GM18526 (cell line): ENCODE data around the gene CD33.
"Not testable (repeated sequence)": the region's sequence is repeated elsewhere in the genome, so short reads cannot be mapped to it uniquely, and the experiment has no call there.

Experiments
- POLR2A ChIP-seq: IDR thresholded peaks from 3 replicates; pipeline ENCODE4 v1.6.1; 2011; ENCODE audit not compliant: insufficient read length; ENCODE audit errors: extremely low read depth

The CD33 gene

DNA sequence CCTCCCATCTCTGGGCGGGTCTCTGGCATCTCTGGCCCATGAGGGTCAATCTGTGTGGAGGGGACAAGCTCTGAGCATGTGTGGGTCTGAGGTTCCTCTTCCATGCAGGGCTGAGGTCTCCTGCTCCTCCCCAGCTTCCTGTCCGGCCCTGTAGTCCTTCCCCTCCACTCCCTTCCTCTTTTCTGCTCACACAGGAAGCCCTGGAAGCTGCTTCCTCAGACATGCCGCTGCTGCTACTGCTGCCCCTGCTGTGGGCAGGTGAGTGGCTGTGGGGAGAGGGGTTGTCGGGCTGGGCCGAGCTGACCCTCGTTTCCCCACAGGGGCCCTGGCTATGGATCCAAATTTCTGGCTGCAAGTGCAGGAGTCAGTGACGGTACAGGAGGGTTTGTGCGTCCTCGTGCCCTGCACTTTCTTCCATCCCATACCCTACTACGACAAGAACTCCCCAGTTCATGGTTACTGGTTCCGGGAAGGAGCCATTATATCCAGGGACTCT lies at the start of gene CD33:
Gene CD33 (plus strand): TSS at position 183 of the 496 bp plus-strand sequence. CDS start 39 bp downstream, at position 222.
- not testable (repeated sequence) for TF ChIP-seq POLR2A

DNA sequence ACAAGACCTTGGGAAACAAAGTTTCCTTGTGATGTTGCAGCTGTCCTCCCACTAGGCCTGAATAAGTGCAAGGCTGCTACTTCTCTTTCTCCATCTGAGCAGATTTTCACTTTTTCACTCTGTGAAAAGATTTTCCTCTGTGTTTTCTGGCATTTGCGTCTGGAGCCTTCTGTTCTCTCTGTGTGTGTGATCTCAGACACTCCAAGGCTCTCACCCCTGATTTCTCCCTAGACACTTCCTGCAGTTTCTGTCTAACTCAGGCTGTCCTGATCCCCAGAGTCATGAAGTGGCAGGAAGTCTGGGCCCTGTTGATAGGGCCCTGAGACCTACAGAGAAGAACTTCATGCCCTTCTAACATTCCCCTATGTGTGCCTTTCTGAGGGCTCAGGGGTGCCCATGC lies 45.6 kb upstream of the CD33 start:
- TF ChIP-seq POLR2A = no peak

DNA sequence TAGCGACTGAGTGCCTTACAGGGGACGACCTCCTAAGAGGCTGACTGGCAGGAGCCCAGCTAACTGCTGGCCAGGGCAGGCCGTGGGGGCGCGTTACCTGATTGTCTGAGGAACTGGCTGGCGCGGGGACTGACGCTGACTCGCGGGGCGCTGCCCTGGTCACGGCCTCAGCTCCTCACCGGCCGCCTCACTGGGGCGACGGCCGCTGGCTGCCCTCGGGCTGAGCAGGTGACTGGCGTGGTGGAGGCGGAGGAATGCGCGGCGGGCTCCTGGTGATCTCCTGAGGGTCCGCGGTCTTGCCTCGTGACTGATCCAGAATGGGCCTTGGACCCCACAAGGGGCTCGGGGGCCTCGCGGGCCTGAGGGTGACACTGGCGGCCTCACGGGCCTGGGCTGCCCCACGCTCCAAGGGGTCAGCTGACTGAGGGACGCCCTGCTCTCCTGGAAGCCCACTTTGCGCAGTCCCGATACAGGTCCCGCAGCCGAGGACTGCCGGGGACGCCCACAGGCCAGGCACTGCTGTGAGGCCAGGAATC lies 43.4 kb upstream of the CD33 start:
- no peak for TF ChIP-seq POLR2A

DNA sequence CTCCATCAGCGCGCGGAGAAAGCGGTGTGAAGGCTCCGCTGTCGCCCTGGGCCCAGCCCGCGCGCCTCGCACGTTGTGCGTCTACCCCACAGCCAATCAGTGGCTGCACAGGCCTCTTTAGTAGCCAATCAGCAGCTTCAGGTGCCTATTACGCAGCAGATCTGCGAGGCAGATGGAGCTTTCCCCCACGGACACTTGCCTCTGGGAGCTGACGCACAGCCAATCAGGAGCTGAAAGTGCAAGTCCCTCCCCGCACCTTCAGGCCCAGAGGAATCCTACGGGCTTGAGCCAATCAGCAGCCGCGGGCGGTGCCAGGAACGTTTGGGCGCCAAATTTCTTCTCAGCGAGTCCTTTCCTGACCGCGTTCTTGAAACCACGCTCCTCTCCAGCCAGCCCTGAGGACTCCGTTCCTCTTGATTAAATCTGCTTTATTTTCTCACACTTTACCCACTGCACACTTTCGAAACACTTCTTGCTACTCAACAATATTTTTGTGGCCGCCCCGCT lies 42.9 kb upstream of the CD33 start:
- no peak for TF ChIP-seq POLR2A

DNA sequence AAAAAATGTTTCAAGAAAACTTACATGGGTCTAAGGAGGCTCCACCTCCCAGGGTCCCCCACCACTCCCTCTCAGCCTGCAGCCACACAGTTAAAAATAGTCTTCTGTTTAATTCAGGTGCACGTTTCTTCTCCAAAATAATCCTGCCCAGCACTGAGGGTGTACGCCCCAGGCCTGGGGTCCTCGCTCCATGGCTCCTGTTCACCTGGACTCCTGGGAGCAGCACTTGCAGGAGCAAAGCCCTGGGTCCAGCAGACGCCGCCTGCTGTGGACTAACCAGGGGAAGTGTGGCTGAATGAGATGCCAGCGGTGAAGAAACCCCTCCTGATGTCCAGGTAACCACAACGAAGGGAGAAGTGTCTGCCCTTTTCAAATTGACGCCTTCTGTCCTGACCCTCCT lies 41.3 kb upstream of the CD33 start:
- no peak for TF ChIP-seq POLR2A

DNA sequence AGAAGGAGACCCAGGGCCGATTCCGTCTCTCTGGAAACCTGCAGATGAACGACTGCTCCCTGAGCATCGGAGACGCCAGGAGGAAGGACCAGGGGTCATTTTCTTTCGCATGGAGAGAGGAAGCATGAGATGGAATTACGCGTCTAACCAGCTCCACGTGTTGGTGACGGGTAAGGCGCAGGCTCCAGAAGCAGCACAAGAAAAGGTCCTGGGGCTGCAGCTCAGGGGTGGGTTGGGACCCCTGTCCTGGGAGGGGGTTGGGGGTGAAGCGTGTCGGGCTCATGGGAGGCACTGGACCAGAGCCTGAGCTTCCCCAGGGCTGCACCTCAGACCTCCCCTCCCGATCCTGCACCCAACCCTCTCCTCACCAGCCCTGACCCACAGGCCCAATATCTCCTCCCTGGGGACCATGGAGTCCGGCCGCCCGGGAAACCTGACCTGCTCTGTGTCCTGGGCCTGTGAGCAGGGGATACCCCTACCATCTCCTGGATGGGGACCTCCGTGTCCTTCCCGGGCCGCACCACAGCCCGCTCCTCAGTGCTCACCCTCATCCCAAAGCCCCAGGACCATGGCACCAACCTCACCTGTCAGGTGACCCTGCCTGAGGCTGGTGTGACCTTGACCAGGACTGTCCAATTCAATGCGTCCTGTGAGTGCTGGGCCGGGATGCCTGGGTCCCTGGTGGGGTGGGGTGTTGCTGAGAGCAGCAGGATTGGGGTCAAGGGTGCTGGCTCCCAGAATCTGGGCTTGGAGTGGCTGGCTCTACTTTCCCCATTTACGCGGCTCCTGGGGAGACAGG lies 39.6 kb upstream of the CD33 start:
- no peak for TF ChIP-seq POLR2A

DNA sequence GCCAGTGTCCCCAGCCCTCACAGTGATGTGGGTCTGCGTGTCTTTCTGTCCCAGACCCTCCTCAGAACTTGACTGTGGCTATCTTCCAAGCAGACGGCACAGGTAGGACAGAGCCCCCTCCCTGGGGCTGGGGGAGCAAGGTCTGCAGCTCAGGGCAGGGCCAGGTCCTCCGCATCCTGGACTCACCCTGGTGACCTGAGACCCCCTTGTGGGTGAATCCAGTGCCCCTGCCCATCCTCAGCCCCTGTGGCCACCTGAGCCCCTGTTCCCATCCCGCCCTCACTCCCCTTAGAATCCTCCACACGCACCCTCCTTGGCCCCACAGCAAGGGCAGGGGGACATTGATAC lies 39.0 kb upstream of the CD33 start:
- TF ChIP-seq POLR2A = no peak

DNA sequence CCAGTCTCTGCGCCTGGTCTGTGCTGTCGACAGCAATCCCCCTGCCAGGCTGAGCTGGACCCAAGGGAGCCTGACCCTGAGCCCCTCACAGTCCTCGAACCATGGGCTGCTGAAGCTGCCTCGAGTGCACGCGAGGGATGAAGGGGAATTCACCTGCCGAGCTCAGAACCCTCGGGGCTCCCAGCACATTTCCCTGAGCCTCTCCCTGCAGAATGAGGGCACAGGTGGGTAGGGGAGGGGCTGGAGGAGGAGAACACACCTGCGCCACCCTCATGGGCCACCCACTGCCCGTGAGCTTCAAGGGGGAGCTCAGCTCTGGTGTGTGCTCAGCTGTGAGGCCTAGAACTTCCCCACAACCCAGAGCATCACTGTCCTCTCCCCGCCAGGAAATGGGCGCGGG lies 38.6 kb upstream of the CD33 start:
- no peak for TF ChIP-seq POLR2A

DNA sequence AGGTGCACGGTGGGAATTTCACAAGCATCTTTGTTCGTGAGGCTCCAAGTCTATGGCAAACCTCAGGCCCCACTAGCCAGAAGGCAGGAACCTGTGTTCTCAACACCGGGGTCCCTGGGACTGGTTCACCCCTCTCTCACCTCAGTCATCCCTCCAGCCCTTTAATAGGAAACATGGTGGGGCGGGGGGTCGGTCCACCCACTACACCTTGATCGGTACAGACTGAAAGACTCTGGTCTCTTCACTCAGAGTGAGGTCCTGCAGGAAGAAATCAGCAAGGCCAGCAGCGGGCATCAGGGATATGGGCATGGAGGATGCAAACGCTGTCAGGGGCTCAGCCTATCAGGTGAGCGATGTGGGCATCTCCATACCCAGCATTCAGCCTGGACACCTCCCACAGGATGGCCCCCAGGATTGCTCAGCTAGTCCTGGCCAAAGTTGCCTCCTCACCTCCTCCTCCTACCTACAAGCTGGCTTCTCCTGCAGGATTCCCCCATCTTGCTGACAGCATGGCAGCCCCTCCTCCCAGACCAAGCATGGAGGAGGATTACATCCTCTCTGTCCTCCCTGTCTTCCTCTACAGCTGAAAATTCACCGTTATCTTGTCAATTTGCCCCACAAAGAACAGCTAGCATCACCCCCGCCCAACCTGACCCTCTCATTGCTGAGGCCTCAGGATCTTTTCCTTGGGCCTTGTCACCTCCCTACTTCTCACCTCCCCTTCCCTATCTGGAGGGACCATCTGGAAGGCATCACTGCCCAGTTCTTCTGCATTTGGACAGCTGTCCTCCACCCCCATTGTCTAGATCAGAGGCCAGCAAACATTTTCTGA lies 37.3 kb upstream of the CD33 start:
- TF ChIP-seq POLR2A = no peak

DNA sequence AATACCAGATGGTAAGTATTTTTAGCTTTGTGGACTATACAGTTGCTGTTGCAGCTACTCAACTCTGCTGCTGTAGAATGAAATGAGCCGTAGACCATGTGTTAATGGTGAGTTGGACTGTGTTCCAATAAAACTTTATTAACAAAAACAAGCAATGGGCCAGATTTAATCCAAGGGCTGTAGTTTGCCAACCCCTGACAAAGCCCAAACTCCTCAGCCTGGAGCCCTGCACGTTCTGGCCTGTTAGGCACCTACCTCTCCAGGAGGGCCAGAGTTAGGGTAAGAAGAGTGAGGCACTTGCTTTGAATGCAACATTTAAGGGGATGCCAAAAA lies 36.7 kb upstream of the CD33 start:
- no peak for TF ChIP-seq POLR2A

DNA sequence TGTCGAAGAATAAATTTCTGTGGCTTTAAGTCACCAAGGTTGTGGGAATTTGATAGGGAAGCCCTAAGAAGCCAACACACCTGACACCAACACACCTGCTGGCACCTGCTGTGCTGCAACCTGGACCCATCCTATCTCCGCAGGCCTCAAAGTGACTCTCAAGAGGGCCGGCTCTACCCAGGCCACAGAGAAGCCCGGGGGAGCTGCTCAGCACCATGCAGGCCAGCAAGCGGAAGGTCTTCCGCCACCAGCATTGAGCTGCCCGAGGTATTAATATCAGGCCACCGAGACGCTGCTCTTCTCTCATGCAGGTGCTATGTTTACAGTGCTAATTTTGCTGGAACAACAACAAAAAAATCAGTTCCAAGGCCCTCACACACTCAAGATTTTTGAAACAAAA lies 32.2 kb upstream of the CD33 start:
- TF ChIP-seq POLR2A = no peak

DNA sequence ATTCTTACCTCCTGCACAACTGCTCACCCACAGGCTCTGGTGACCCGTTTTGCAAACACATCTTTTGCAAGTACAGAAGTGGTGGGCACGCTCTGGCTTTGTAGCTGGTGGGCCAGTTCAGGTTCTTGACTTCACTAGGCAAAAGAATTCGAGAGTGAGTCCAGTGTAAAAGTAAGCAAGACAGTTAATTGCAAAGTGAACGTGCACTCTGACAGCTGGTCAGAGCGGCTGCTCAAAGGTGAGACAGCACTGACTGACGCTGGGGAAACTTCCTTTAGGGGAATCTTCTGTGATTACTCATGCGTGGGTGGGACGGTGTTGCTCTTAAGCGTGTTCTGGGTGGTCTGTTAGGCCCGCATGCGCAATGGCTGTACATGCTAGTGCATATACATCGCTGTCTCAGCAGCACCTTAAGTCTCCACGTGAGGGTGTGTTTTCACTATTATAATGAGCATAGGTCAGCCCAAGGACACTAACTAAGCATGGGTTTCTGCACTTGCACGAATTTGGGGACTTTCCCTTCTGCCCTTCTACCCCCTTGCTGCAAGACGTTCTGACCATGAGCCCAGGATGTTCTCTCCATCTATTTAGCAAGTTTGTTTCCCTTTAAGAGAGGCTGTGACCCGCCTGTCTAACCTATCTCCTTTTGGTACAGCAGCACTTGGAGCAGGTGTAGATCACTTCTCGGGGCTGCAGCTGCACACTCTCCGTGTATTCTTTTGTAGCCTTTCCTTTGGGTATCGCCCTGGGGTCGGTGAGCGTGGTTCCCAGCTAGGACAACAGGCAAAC lies 30.2 kb upstream of the CD33 start:
- no peak for TF ChIP-seq POLR2A

DNA sequence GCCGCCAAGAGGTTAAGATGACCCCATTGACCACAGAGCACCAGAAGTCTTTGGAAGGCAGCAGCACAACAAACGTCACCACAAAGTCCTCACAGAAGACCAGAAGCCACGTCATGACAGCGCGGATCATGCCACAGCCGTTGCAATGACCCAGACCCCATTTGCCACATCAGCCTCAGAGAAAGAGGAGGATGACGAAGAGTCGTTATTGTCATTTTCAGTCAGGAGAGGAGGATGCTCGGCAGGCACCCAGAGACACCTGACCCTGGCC lies 29.6 kb upstream of the CD33 start:
- TF ChIP-seq POLR2A = no peak

DNA sequence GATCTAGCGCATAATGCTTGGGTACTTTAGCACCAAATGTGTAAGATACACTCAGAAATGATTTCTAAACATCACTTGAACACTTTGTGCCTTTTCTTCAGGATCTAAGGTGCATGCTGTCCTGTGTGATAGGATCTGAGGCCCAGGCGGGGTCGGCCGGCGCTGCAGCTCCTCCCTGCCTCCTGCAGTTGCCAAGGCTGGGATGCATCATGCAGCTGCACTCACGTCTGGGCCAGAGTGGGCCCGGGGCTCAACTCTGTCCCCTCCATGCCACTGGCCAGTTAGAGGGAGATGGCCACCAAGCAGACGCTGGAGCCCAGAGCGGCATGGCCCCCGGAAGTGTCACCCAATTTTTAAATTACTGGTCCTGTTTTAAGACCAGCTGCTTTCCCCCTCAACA lies 29.3 kb upstream of the CD33 start:
- no peak for TF ChIP-seq POLR2A

DNA sequence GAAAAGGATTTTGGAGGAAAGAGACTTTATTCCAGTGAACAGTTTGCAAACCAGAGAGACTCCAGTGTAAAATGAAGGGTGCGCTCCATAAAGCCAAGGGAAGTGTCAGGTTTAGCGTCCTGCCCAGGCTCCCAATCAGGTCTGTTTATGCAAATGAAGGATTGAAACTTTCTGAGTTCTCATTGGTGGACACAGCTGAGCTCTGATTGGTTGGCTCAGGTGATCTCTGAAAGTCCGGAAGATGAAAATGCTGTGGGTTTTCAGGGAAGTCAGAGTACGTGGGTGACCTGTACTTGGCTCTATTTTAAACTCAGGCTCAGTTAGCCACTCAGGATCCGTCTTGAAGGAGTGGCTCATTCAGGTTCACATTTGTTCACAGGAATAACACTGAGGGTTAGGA lies 28.7 kb upstream of the CD33 start:
- TF ChIP-seq POLR2A = no peak
